Measurements from ENCODE around the gene TNP2.

- TF ChIP-seq POLR2AphosphoS5 (IDR thresholded peaks at IDR 0.05; ENCODE audit: low read depth, low read length) = no peak
- TF ChIP-seq CTCF (IDR thresholded peaks at IDR 0.05) = no peak
- TF ChIP-seq REST (IDR thresholded peaks at IDR 0.05; ENCODE audit: insufficient read depth in 1 of 2, low read depth in 2 of 2, low read length in 1 of 2) = no peak
Measured at GRCh38 chr16:11295672-11296071, 26.5 kb upstream of the TNP2 start.

Data from Panc1 (cell line).